ENCODE data around the gene TCP11L1. TPM values are rescaled to one million over a fixed set of nuclear protein-coding genes. Genes with fewer than 3 reads are reported as not detected.
A peak's percentile ranks its signal among the peaks of the same experiment; 100 is the strongest.
"Not testable (repeated sequence)": the region's sequence is repeated elsewhere in the genome, so short reads cannot be mapped to it uniquely, and the experiment has no call there.

Gene TCP11L1
- total RNA-seq, 1 donor from 2014 or later = 13.4 TPM

DNA sequence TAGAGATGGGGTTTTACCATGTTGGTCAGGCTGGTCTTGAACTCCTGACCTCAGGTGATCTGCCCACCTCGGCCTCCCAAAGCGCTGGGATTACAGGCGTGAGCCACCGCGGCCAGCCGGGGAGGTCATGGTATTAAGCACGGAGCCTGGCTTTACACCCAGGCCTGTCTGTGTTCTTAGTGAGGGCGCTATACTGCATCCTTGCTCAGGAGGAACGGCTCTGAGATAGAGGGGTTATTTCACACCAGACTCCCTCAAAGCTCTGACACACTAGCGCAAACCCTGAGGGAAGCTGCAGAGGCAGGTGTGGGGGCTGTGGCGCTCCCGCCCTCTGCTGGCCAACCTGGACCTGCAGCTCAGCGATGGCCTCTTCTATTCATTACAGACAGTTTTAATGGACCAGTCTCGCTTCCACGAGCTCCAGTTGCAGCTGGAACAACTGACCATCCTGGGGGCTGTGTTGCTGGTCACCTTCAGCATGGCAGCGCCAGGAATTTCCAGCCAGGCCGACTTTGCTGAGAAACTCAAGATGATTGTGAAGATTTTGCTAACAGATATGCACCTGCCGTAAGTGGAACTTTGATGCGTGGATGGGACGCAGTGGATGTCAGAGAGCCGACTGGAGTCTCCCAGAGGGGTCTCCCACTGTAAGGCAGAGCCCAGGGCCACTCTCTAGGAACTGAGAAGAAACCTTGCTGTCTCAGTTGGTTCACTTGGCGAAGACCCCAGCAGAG is 26.2 kb downstream of the TCP11L1 start:
- peak; percentile 27 for DNase-seq (ENCODE audit: low read depth, low spot score)

DNA sequence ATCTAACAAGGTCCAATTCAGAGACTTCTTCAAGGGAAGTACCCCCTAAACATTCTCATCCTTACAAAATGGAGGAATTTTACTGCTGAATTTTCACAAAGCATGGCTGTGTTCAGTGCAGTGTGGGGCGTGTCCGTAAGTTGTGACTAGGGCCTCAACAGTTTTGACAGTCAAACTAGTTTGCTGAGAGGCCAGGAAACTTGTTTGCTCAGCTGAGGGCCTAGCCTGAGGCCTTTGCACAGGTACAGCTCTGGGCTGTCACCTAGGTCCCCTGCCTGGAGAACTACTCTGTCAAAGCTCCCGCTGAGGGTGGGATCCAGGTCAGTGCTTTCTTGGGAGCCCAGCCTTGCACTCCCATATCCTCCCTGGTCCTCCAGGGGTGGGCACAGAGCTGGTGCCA is 27.9 kb downstream of the TCP11L1 start:
- no peak for DNase-seq (ENCODE audit: low read depth, low spot score)

DNA sequence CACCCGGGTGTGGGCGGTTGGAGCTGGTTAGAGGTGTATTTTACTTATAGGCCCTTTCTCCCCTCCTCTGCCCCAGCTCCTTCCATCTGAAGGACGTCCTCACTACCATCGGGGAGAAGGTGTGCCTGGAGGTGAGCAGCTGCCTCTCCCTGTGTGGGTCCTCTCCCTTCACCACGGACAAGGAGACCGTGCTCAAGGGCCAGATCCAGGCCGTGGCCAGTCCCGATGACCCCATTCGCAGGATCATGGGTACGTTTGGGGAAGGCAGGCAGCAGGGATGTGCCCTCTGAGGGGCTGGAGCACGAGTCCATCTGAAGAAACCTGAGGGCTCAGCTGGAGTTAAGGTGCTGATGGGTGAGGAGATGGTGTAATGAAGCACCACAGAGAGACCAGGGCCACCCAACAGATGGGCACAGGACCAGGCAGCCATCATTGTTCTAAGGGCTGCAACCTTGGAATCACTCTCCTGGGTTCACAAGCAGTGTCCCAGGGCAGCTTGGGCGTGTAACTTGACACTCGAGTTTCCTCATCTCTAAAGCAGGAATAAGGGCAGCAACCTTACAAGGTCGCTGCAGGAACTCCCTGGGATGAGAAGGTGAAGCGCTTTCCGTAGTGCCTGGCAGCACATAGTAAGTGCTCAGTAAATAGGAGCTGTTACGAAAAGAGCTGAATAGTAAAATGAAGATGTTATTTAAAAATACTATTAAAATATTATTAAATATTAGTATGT is 29.4 kb downstream of the TCP11L1 start:
- DNase-seq (ENCODE audit: low read depth, low spot score) = no peak

DNA sequence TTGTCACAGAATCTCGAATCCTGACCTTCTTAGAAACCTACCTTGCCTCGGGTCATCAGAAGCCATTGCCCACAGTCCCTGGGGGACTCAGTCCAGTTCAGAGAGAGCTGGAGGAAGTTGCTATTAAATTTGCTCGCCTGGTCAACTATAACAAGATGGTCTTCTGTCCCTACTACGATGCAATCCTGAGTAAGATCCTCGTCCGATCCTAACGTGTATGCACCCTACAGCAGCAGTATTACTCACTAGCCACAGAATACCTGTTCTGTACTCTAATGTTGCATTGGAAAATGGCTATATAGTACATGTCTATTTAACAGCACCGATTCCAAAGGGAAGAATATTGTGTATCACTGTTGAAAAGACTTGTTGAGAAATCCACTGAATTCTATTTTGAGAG is 33.1 kb downstream of the TCP11L1 start:
- DNase-seq (ENCODE audit: low read depth, low spot score) = no peak

DNA sequence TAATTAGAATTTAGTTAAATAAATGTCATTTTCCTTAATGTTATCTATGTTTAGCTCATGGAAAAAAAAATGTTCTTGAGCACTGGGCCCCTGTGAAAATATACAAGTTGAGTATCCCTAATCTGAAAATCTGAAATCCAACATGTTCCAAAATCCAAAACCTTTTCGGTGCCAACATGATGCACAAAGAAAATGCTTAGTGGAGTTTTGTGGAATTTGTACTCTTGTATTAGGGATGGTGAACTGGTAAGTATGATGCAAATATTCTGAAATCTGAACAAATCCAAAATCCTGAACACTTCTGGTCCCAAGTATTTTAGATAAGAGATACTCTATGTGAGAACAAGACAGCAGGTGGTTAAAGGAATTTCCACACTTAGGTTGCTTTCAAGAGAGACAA is 44.5 kb downstream of the TCP11L1 start:
- DNase-seq (ENCODE audit: low read depth, low spot score) = no peak

DNA sequence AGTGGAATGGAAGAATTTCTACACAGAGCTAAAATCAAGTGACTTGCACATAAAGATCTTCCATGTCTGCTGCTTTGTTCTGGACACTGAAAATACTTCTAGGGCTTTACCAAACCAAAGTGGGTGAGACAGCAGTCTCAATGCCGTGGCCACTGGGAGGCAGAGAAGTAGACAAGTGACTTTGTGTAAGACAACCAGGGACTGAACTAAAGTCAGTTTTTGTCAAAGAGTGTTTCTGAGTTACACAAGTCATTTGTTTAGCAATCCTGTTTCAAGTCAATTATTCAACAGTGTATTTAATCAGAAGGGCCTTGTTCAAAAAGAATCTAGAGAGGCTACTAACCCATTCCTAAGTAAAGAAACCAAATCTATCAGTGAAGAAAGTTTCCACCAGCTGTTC is 46.6 kb downstream of the TCP11L1 start:
- no peak for DNase-seq (ENCODE audit: low read depth, low spot score)

DNA sequence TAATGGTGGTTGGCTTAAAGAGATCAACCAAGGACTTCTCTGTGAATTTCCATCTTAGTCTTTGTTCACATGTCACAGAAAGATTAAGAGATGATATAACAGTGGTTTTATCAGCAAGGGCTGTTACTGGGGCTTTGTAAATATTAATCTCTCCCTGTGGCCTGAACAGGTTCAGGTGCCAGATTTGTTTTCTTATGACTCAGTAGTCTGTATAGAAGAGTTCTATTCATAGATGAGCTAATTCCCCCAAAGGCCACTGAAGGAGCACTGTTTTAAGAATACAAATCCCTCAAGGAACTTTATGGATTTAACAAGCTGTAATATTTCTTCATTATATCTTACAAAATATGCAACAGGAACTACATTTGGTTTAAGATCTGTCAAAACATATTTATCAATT is 50.4 kb downstream of the TCP11L1 start:
- DNase-seq (ENCODE audit: low read depth, low spot score) = no peak

DNA sequence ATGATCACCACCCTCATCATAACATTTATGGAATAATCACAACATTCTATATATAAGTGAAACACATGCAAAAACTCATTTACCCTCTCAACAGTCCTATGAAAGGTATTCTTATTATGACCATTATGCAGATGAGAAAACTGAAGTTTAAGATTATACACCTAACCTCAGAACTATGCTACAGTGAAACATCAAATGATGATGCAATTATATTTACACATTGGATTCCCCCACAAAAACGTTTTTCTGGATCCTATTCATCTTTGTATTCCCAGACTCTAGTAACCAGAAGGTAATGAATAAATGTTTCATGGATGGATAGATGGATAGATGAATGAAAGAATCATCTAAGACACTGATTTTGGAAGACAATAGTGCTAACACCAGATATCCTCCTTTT is 54.8 kb downstream of the TCP11L1 start:
- DNase-seq (ENCODE audit: low read depth, low spot score) = no peak

DNA sequence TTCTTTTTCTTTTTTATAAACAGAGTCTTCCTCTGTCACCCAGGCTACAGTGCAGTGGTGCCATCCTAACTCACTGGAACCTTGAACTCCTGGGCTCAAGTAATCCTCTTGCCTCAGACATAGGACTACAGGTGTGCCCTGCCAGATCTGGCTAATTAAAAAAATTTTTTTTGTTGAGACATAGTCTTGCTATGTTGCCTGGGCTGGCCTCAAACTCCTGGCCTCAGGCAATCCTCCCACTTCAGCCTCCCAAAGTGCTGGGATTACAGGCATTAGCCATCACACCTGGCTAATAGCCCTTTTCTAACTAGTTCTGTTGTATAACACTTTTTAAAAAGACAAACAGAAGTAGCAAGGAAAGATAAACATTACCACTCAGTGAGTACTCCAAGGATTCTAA is 64.5 kb downstream of the TCP11L1 start:
- DNase-seq (ENCODE audit: low read depth, low spot score) = no peak

DNA sequence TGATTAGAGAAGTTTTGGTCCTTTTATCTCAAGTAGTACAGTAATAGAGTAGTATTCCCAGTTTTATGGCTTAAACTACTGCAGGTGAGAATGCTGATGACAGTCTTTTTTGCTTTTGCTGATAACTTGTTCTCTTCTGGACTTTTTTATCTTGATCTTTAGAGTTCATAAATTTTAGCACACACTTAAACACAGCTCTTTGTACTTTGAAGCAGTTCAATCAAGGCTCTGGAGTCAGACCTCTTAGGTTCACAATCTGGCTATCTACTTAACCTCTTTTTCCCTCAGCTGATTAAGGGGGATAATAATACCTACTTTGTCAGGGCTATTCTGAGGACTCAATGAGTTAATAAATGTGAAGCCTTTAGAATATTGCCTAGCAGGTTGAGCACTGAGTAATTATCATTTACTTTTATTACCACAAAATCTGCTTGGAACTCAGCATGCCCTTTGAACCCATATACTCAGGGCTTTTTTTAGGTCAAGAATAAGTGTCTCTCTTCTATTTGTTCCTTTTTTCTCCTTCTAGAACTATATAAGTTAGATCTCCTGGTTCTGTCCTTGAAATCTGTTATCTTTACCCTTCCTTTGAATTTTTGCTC is 70.0 kb downstream of the TCP11L1 start:
- DNase-seq (ENCODE audit: low read depth, low spot score) = no peak

DNA sequence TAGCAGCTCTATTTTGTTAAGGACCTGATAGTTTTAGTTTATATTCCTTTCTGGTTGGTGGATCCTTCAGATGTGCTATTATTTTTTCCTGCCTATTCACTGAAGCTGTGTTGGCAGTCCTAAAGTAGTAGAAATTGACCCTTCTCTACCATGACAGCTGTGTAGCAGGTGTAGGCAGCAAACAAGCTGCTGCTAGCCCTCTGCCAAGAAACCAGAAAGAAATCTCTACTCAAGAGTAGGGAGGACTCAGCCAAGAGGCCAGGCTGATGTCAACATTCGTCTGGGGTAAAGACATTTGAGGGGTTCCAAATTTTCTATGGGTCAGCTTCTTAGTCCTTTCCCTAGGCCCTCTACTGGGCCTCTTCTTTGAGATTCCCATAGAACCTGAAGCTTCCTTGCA is 70.7 kb downstream of the TCP11L1 start:
- DNase-seq (ENCODE audit: low read depth, low spot score) = no peak

DNA sequence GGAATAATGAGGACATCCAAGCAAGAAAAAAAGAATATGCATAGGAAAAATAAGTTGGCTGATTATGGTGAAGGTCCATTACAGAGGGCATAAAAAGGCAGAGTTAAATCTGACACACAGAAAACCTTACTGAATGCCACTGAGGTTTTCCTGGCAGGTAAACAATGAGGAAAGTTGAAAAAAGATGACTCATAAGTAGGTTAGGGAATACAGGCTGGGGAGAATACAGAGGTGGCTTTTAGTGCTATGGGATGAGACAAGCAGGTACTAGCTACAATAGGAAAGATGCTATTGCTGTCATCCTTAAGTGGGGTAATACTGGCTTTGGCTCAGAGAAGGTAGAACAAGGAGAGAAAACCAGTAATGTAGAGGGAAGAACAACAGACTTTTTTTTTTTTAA is 77.2 kb downstream of the TCP11L1 start:
- no peak for DNase-seq (ENCODE audit: low read depth, low spot score)

DNA sequence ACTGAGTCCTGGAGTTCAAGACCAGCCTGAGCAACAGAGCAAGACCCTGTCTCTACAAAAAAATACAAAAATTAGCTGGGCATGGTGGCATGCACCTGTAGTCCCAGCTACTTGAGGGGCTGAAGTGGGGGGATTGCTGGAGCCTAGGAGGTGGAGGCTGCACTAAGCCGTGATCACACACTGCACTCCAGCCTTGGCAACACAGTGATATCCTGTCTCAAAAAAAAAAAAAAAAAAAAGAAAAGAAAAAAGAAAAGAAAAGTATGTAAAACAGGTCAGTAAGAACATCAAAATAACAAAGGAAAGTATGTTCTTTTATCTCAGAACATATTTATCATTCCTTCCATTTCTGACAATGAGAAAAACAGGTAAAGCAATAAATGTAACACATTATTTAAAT is 83.3 kb downstream of the TCP11L1 start:
- not testable (repeated sequence) for DNase-seq (ENCODE audit: low read depth, low spot score)

Other genes starting within 250 kb of the TCP11L1 start
- not detected in 2 replicates for gene CCDC73, start 244.9 kb upstream of the TCP11L1 start, total RNA-seq
- 0.07 and 0.49 TPM in 2 replicates for gene PRRG4, start 209.6 kb upstream of the TCP11L1 start, total RNA-seq
- 15.3 and 17.1 TPM in 2 replicates for gene QSER1, start 146.8 kb upstream of the TCP11L1 start, total RNA-seq
- gene DEPDC7, start 23.7 kb upstream of the TCP11L1 start, total RNA-seq = 0.13 and 0.35 TPM in 2 replicates
- gene CSTF3, start 121.9 kb downstream of the TCP11L1 start, total RNA-seq = 34.2 and 39.3 TPM in 2 replicates
- gene HIPK3, start 217.8 kb downstream of the TCP11L1 start, total RNA-seq = 66.9 and 74.5 TPM in 2 replicates

Data from pulmonary artery endothelial cell (primary cell).